Stimulated activated CD8-positive, alpha-beta memory T cell treated with anti-CD3 and anti-CD28 coated beads, Interleukin-7, amount 100 ng/mL, for 4 hours (primary cell): Measurements from ENCODE around the gene SLC35F1.

Experiments
- DNase-seq, 2 donors: peaks; one replicate each; pipeline ENCODE4 v3.0.0-alpha.2; 2020; ENCODE audit warnings: low read depth in 2 of 2

Gene SLC35F1

GRCh38 chr6:118122801-118123200, 215.7 kb downstream of the SLC35F1 start:
- DNase-seq, result no peak

GRCh38 chr6:118123503-118124037, 216.5 kb downstream of the SLC35F1 start:
- no peak for DNase-seq

- DNase-seq, result no peak
These were observed 217.8 kb downstream of the SLC35F1 start for GRCh38 chr6:118124851-118125250.

- no peak for DNase-seq
These were observed 221.7 kb downstream of the SLC35F1 start for GRCh38 chr6:118128755-118129154.

GRCh38 chr6:118134206-118134605, 227.1 kb downstream of the SLC35F1 start:
- no peak for DNase-seq

GRCh38 chr6:118134736-118135135, 227.7 kb downstream of the SLC35F1 start:
- no peak for DNase-seq

GRCh38 chr6:118135371-118135770, 228.3 kb downstream of the SLC35F1 start:
- no peak for DNase-seq

GRCh38 chr6:118141211-118141610, 234.1 kb downstream of the SLC35F1 start:
- DNase-seq, result no peak

- no peak for DNase-seq
These were observed 239.5 kb downstream of the SLC35F1 start for GRCh38 chr6:118146584-118146983.

GRCh38 chr6:118147511-118147910, 240.4 kb downstream of the SLC35F1 start:
- no peak for DNase-seq

- no peak for DNase-seq
These were observed 241.5 kb downstream of the SLC35F1 start for GRCh38 chr6:118148561-118148960.

GRCh38 chr6:118152524-118152923, 245.5 kb downstream of the SLC35F1 start:
- no peak for DNase-seq

- DNase-seq, result no peak
These were observed 254.3 kb downstream of the SLC35F1 start for GRCh38 chr6:118161343-118161742.

- DNase-seq, result no peak
These were observed 256.5 kb downstream of the SLC35F1 start for GRCh38 chr6:118163542-118163941.

GRCh38 chr6:118165500-118165899, 258.4 kb downstream of the SLC35F1 start:
- no peak for DNase-seq

- no peak for DNase-seq
These were observed 261.4 kb downstream of the SLC35F1 start for GRCh38 chr6:118168421-118168820.

GRCh38 chr6:118171852-118172251, 264.8 kb downstream of the SLC35F1 start:
- DNase-seq, result no peak

- no peak for DNase-seq
These were observed 267.0 kb downstream of the SLC35F1 start for GRCh38 chr6:118174071-118174470.

- DNase-seq, result no peak
These were observed 270.7 kb downstream of the SLC35F1 start for GRCh38 chr6:118177720-118178119.

GRCh38 chr6:118179048-118179447, 272.0 kb downstream of the SLC35F1 start:
- no peak for DNase-seq

GRCh38 chr6:118186672-118187567, 279.9 kb downstream of the SLC35F1 start:
- no peak for DNase-seq

GRCh38 chr6:118187568-118188164, 280.6 kb downstream of the SLC35F1 start:
- DNase-seq, result no peak

- DNase-seq, result no peak
These were observed 281.5 kb downstream of the SLC35F1 start for GRCh38 chr6:118188561-118188960.
